Mammary epithelial cell (primary cell): Measurements from ENCODE around the gene MAST4.

Experiments
- CTCF ChIP-seq, 2 donors: IDR thresholded peaks in 1 of 2; conservative IDR thresholded peaks in 1 of 2; 2 replicates each; pipeline ENCODE4 v1.5.1; 2011 to 2012; ENCODE audit warnings: inconsistent platforms in 2 of 2, low read length in 2 of 2, mild to moderate bottlenecking in 2 of 2, control low read depth in 1 of 2, low read depth in 1 of 2; ENCODE audit not compliant: insufficient read depth in 1 of 2; ENCODE audit errors: extremely low read depth in 1 of 2
- EZH2 ChIP-seq: IDR thresholded peaks from 2 replicates; pipeline ENCODE4 v1.6.1; 2012; ENCODE audit warnings: low read length, inconsistent platforms, borderline replicate concordance

GRCh38 chr5:66839636-66840185 lies 243.5 kb downstream of the MAST4 start:
- no peak for TF ChIP-seq CTCF (conservative IDR thresholded peaks at IDR 0.05 in 1 of 2, IDR thresholded peaks at IDR 0.05 in 1 of 2; ENCODE audit: extremely low read depth in 1 of 2, insufficient read depth in 1 of 2, low read depth in 1 of 2, low read length in 2 of 2)
- no peak for TF ChIP-seq EZH2
